KG1 (cell line): Measurements from ENCODE around the gene FAM161A.
"Not testable (repeated sequence)": the region's sequence is repeated elsewhere in the genome, so short reads cannot be mapped to it uniquely, and the experiment has no call there.

Experiments
- DNase-seq: peaks from one replicate; lab custom pipeline; 2025; lab: John Stamatoyannopoulos, UW

Gene FAM161A

DNA sequence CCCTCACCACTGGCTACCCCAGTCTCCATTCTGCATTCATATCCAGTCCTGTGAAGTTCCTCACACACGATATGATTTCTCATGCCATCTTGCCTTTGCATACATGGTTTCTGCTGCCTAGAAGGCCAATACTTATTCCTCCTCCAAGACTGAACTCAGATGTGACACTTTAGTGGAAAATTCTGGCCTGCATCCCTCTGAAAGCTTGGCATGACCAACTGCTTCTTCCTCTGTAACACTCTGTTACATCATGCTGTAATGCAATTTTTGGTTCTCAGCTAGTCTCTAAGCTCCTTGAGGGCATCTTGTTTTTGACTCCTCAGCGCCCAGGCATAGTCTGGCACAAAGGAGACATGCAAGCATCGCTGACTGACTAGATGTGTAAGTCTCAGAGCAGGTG, 12.6 kb downstream of the FAM161A start:
- no peak for DNase-seq

DNA sequence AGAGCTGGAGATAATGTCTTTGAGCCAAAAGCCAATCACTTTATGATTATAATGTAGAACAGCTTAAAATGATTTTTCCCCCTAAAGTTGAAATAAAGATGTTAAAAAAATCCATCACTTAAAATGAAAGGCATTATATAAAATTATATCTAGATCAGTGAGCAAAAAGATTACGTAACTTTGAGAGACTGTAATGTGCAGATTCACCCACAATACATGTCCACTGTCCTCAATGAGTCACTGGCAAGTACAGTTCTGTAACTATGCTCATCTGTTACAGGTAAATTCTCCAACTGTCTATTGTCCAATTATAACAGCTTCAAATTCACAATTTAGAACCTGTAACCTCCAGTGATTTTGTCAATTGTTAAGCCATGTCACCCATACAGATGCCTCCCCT, 19.0 kb downstream of the FAM161A start:
- no peak for DNase-seq

DNA sequence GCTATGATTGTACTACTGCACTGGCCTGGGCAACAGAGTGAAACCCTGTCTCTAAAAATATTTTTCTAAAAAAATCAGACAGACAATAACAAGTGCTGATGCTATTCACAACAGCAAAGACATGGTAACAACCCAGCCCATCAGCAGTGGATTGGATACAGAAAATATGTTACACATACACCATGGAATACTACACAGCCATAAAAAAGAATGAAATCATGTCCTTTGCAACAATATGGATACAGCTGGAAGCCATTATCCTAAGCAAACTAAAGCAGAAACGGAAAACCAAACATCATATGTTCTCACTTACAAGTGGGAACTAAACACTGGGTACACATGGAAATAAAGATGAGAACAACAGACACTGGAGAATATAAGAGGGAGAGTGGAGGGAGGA, 19.9 kb downstream of the FAM161A start:
- DNase-seq = no peak

DNA sequence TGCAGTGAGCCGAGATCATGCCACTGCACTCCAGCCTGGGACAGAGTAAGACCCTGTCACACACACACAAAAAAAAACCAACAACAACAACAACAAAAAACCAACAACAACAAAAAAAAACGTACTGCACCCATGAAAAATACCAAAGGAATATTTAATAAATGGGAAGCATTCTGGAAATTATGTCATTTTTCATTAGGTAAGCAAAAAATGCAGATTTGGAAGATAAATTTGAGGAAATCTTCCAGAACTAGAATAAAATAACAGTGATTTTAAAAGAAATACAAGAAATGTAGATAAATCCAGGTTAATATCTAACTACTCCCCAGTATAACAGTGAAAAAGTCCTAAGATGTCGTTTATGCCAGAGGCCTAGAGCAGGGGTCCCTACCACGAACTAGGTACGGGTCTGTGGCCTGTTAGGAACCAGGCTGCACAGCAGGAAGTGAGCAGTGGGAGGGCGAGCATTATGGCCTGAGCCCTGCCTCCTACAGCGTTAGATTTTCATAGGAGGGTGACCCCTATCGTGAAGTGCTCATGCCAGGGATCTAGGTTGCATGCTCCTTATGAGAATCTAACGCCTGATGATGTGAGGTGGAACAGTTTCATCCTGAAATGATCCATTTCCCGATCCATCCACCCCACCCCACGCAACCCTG, 21.5 kb downstream of the FAM161A start:
- no peak for DNase-seq

DNA sequence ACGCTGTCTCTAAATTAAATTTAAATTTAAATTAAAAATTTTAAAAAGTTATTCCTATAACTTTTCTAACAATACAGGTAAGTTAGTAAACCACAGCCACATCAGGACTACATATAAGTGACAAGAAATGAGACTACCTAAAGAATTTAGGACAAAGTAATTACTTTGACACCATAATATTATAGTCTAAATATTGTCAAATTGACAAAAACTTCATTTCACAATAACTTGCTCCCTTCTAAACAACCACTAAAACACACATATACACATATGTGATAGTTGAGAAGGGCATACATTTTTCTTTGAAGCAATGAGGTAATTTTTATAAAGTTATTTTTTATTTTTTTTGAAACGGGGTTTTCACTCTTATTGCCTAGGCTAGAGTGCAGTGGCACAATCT, 31.6 kb downstream of the FAM161A start:
- DNase-seq = no peak

- no peak for DNase-seq
These were observed 37.1 kb downstream of the FAM161A start for GRCh38 chr2:61816480-61817355.

DNA sequence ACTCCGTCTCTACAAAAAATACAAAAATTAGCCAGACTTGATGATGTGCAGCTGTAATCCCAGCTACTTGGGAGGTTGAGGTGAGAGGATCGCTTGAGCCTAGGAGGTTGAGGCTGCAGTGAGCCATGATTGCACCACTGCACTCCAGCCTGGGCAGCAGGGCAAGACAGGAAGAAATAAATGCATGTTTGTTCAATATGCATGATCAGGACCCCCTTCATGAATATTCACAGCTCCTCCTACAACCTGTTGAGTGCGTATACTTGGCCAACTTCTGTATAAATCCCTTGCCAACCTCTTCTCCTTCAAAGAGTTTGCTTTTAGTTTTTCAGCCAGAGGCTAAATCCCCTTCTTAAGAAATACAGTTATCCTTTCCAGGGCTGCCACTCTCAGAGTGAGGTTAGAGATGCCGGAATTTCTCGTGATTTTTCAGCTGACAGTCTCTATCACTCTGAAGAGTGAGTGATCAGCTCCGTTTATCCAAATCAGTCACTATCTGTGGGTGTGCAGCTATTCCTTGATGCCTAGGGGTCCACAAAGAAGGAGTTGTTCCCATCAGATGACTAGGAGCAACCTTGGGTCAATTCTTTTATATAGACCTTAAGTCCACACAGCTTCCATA, 39.2 kb downstream of the FAM161A start:
- DNase-seq = no peak

DNA sequence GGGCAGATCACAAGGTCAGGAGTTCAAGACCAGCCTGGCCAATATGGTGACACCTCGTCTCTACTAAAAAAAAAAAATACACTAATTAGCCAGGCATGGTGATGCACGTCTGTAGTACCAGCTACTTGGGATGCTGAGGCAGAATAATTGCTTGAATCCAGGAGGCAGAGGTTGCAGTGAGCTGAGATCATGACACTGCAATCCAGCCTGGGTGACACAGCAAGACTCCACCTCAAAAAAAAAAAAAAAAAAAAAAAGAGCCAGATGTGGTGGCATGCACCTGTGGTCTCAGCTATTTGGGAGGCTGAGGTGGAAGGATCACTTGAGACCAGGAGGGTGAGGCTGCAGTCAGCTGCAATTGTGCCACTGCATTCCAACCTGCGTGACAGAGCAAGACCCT, 40.5 kb downstream of the FAM161A start:
- not testable (repeated sequence) for DNase-seq

DNA sequence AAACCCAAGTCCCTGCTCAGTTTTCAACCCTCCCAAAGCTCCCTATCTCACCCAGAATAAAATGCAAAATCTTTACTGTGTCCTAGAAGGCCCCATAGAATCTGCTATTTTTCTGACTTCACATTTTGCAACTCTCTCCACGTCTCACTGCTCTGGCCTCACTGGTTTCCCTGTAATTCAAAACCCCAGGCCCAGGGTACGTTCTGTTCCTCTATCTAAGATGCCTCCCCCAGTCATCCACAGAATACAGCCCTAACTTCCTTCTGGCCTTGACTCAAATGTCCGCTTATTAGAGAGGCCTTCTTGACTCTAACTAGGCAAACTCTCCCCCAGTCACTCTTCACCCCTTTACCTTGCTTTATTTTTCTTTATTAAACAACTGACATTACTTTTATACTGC, 42.0 kb downstream of the FAM161A start:
- no peak for DNase-seq

DNA sequence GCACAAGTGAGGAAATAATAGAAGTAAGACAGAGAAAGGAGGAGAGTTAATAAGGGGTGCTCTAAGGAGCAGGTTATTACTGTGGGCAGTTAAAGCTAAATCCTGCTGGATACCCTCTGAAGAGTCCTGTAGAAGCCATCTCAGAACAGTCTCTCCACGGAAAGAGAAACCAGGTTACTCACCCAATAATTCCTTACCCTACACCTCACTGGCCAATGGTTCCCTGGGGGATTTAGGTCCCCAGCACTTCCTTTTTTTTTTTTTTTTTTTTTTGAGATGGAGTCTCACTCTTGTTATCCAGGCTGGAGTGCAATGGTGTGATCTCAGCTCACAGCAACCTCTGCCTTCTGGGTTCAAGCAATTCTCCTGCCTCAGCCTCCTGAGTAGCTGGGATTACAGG, 43.7 kb downstream of the FAM161A start:
- DNase-seq = not testable (repeated sequence)

- DNase-seq = not testable (repeated sequence)
These were observed 45.2 kb downstream of the FAM161A start for GRCh38 chr2:61808693-61809092.

GRCh38 chr2:61807036-61807757, 46.7 kb downstream of the FAM161A start:
- DNase-seq = no peak

GRCh38 chr2:61802548-61802947, 51.3 kb downstream of the FAM161A start:
- no peak for DNase-seq

DNA sequence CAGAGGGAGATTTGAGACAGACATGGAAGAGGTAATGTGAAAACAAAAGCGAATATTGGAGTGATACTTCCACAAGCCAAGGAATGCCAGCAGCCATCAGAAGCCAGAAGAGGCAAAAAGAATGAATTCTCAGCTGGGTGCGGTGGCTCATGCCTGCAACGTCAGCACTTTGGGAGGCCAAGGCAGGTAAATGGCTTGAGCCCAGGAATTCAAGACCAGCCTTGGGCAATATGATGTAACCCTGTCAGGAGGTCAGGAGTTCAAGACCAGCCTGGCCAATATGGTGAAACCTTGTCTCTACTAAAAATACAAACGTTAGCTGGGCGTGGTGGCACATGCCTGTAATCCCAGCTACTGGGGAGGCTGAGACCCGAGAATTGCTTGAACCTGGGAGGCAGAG, 54.8 kb downstream of the FAM161A start:
- DNase-seq = no peak

DNA sequence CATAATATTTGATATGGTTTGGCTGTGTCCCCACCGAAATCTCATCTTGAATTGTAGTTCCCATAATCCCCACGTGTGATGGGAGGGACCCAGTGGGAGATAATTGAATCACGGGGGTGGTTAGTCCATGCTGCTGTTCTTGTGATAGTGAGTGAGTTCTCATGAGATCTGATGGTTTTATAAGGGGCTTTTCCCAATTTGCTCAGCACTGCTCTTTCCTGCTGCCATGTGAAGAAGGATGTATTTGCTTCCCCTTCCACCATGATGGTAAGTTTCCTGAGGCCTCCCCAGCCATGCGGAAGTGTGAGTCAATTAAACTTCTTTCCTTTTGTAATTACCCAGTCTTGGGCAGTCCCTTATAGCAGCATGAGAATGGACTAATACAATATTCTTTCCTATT, 56.4 kb downstream of the FAM161A start:
- DNase-seq = not testable (repeated sequence)

DNA sequence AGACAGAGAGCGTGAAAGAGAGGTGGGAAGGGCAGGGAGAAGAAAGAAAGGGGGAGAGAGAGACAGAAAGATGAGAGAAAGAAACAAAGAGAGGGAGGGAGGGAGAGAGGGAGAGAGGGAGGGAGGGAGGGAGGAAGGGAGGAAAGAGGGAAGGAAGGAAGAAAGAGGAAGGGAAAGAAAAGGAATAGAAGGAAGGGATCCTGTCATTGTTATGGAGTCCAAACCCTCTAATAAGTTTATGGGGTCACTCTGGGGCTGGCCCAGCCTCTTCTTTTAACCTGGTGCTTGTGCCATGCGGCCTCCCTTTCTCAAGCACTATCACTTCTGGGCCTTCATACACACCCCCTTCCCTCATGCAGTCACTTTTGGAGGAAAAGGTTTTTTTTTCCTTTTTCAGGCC, 58.5 kb downstream of the FAM161A start:
- no peak for DNase-seq

GRCh38 chr2:61793389-61793836, 60.4 kb downstream of the FAM161A start:
- no peak for DNase-seq

- no peak for DNase-seq
These were observed 61.4 kb downstream of the FAM161A start for GRCh38 chr2:61792355-61792890.

GRCh38 chr2:61789807-61790602, 63.9 kb downstream of the FAM161A start:
- DNase-seq = no peak

GRCh38 chr2:61787941-61788563, 65.8 kb downstream of the FAM161A start:
- no peak for DNase-seq

DNA sequence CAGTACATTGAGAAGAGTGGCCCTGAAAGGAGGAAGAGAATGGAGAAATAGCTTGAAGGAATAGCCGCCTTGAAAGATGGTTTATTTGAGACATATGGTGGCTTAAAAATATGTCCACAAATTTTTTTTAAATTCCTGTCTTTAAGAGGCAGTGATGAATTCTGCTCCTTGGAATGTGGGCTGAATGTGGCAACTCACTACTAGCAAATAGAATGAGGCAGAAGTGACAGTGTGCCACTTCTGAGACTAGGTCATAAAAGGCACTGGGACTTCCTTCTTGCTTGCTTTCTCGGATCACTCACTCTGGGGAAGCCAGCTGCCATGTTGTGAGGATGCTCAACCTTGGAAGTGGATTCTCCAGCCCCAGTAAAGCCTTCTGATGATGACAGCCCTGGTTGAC, 67.0 kb downstream of the FAM161A start:
- no peak for DNase-seq
